PFSK-1 (cell line): Measurements from ENCODE around the gene TTLL7.

Experiments used
- FOXP2 ChIP-seq: optimal IDR thresholded peaks from 2 replicates; pipeline ENCODE3; 2011; ENCODE audit warnings: borderline replicate concordance, control low read depth, inconsistent platforms; ENCODE audit not compliant: insufficient read depth; ENCODE audit errors: extremely low read length, extremely low read depth
- POLR2AphosphoS5 ChIP-seq: IDR thresholded peaks from 2 replicates; pipeline ENCODE4 v1.6.1; 2012; ENCODE audit warnings: low read depth, mild to moderate bottlenecking, control low read depth, low read length, moderate library complexity
- SIN3A ChIP-seq: IDR thresholded peaks from 2 replicates; pipeline ENCODE4 v1.6.1; 2012; ENCODE audit warnings: mild to moderate bottlenecking, low read length, moderate library complexity, borderline replicate concordance; ENCODE audit not compliant: insufficient read depth
- TAF1 ChIP-seq: IDR thresholded peaks from 2 replicates; pipeline ENCODE4 v1.6.1; 2012; ENCODE audit warnings: low read length, control low read depth, borderline replicate concordance; ENCODE audit not compliant: insufficient read depth
- TF ChIP-seq, protein P1 (sequence below), 2 experiments: IDR thresholded peaks; 2 replicates each; pipeline versions ENCODE4 v1.6.1 to v1.8.0; 2011 to 2012; ENCODE audit warnings: low read depth in 2 of 2, low read length in 2 of 2, control low read depth in 1 of 2, inconsistent platforms in 1 of 2, mild to moderate bottlenecking in 1 of 2, moderate library complexity in 1 of 2; ENCODE audit not compliant: insufficient read depth in 1 of 2

DNA sequence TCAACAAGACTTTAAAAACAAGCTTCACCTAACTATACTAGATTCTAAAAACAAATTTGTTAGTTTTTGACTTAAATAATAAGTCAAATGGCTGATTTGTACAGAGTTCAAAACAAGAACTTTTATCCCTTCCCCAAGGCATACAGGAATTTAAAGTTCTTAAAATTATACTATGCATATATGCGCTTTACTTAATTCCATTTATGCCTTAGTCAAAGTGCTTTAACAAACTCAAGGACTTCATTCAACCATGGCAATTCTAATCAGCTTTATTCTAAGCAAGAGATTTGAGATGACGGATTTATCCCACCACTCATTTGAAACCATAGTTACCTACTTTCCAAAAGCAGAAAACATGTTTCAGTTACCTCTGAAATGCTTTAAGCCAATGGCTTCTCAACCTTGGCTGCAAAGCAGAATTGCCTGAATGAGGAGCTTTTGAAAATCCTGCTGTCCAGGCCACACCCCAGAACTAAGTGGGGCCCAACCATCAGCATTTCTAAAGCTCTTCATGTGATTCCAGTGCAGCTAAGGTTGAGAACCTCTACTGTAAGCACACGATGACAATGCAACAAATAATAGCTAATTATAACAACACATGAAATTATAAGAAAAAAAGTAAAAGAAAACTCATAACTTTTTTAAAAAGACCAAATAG, 44.6 kb downstream of the TTLL7 start:
- TF ChIP-seq POLR2AphosphoS5 (no peak), TAF1 (no peak), FOXP2 (no peak), SIN3A (no peak)
- TF ChIP-seq, protein P1, sequence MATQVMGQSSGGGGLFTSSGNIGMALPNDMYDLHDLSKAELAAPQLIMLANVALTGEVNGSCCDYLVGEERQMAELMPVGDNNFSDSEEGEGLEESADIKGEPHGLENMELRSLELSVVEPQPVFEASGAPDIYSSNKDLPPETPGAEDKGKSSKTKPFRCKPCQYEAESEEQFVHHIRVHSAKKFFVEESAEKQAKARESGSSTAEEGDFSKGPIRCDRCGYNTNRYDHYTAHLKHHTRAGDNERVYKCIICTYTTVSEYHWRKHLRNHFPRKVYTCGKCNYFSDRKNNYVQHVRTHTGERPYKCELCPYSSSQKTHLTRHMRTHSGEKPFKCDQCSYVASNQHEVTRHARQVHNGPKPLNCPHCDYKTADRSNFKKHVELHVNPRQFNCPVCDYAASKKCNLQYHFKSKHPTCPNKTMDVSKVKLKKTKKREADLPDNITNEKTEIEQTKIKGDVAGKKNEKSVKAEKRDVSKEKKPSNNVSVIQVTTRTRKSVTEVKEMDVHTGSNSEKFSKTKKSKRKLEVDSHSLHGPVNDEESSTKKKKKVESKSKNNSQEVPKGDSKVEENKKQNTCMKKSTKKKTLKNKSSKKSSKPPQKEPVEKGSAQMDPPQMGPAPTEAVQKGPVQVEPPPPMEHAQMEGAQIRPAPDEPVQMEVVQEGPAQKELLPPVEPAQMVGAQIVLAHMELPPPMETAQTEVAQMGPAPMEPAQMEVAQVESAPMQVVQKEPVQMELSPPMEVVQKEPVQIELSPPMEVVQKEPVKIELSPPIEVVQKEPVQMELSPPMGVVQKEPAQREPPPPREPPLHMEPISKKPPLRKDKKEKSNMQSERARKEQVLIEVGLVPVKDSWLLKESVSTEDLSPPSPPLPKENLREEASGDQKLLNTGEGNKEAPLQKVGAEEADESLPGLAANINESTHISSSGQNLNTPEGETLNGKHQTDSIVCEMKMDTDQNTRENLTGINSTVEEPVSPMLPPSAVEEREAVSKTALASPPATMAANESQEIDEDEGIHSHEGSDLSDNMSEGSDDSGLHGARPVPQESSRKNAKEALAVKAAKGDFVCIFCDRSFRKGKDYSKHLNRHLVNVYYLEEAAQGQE (IDR thresholded peaks at IDR 0.05; ENCODE audit: insufficient read depth in 1 of 2, low read depth in 2 of 2, low read length in 2 of 2): no peak
